ENCODE data around the gene FAM43A.

GRCh38 chr3:194731506-194732073, 45.9 kb downstream of the FAM43A start:
- no peak for TF ChIP-seq CTCF (IDR thresholded peaks at IDR 0.05; ENCODE audit: control extremely low read depth in 1 of 3, insufficient read depth in 1 of 3, low read depth in 1 of 3, low read length in 3 of 3)
- TF ChIP-seq ZNF274 (IDR thresholded peaks at IDR 0.05; ENCODE audit: borderline replicate concordance, extremely low read depth, low read length) = no peak
- TF ChIP-seq GABPA (IDR thresholded peaks at IDR 0.05; ENCODE audit: borderline replicate concordance, insufficient read depth, low read length) = no peak
- no peak for TF ChIP-seq CHD2 (IDR thresholded peaks at IDR 0.05; ENCODE audit: low read length)
- no peak for TF ChIP-seq RFX5 (IDR thresholded peaks at IDR 0.05; ENCODE audit: borderline replicate concordance, low read depth, low read length)
- TF ChIP-seq BACH1 (IDR thresholded peaks at IDR 0.05; ENCODE audit: low read length) = no peak
- TF ChIP-seq RAD21 (IDR thresholded peaks at IDR 0.05 in 1 of 2, conservative IDR thresholded peaks at IDR 0.05 in 1 of 2; ENCODE audit: low read depth in 2 of 2, low read length in 2 of 2) = no peak
- TF ChIP-seq CEBPB (IDR thresholded peaks at IDR 0.05; ENCODE audit: low read depth, low read length) = no peak
- TF ChIP-seq EP300 (IDR thresholded peaks at IDR 0.05; ENCODE audit: borderline replicate concordance in 1 of 2, low read depth in 2 of 2, low read length in 2 of 2) = no peak
- TF ChIP-seq TAF1 (IDR thresholded peaks at IDR 0.05; ENCODE audit: low read depth, low read length) = no peak
- no peak for TF ChIP-seq CHD1 (IDR thresholded peaks at IDR 0.05; ENCODE audit: low read depth, low read length)
- no peak for TF ChIP-seq BCL11A (IDR thresholded peaks at IDR 0.05; ENCODE audit: low read depth in 2 of 2, low read length in 2 of 2)
- no peak for TF ChIP-seq EZH2 (IDR thresholded peaks at IDR 0.05; ENCODE audit: low read depth, low read length, severe bottlenecking)
- TF ChIP-seq NRF1 (IDR thresholded peaks at IDR 0.05; ENCODE audit: low read depth, low read length) = no peak
